MM.1S (cell line): ENCODE data around the gene BIVM.

Source experiments
- CTCF ChIP-seq: fragments of 300-600 bp; sonication (generic); IDR thresholded peaks from 2 replicates; pipeline ENCODE4 v1.5.1; 2016; ENCODE audit warnings: antibody characterized with exemption, low read length, mixed read lengths
- EZH2phosphoT487 ChIP-seq: fragments of 300-600 bp; sonication (generic); IDR thresholded peaks from 2 replicates; pipeline ENCODE4 v1.6.1; 2018; ENCODE audit warnings: antibody characterized with exemption, low read length

GRCh38 chr13:102852556-102852955, 53.6 kb downstream of the BIVM start:
- TF ChIP-seq CTCF (no peak), EZH2phosphoT487 (no peak)
